Measurements from ENCODE around the gene OR11A1.
"Not testable (repeated sequence)": the region's sequence is repeated elsewhere in the genome, so short reads cannot be mapped to it uniquely, and the experiment has no call there.

OR11A1 gene

GRCh38 chr6:29479560-29479959, 22.7 kb upstream of the OR11A1 start:
- in situ Hi-C loops (cut with MboI; ENCODE audit: low sequenced_read_pairs) = no loop called here

- in situ Hi-C loops (cut with MboI; ENCODE audit: low sequenced_read_pairs) = no loop called here
Observed at GRCh38 chr6:29478740-29479139, 21.9 kb upstream of the OR11A1 start.

- in situ Hi-C loops (cut with MboI; ENCODE audit: low sequenced_read_pairs) = no loop called here
Observed at GRCh38 chr6:29477923-29478450, 21.1 kb upstream of the OR11A1 start.

DNA sequence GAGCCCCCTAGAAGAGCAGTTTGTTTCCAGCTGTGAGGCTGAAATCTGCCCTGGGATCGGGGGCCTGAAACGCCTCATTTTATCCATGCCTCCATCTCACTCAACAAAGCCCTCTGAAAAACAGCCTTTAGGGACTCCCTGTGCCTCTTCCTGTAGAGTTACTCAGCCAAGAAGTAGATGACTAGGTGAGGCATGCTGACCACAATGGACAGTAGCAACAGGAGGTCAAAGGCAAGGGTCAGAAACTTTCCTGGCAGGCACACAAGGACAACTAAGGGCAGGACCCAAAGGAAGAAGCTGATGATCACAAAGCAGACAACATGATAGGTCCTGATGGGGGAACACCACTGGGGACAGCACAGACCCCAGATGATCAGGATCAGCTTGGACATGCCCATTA, 18.1 kb upstream of the OR11A1 start:
- in situ Hi-C loops (cut with MboI; ENCODE audit: low sequenced_read_pairs) = no loop called here

DNA sequence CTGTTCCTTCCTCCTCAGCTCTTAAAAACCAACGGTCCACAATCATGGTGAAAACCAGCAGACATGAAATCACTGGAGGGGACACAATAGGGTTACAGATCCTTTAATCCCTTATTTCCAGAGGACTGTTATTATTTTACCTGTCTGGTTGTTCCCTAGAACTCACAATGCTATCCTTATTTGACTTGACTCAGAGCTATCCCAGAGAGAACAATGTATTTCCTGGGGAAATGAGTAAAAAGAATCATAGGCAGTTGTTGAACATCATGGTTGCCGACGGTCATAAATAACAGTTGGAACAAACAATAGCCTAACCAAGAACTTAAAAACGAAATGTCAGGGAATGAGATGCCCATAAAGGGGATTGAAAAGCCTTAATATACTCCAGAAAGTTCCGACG, 9.4 kb upstream of the OR11A1 start:
- in situ Hi-C loops (cut with MboI; ENCODE audit: low sequenced_read_pairs) = no loop called here

GRCh38 chr6:29465801-29466200, 8.9 kb upstream of the OR11A1 start:
- in situ Hi-C loops (cut with MboI; ENCODE audit: low sequenced_read_pairs) = no loop called here

GRCh38 chr6:29465279-29465678, 8.4 kb upstream of the OR11A1 start:
- in situ Hi-C loops (cut with MboI; ENCODE audit: low sequenced_read_pairs) = no loop called here

DNA sequence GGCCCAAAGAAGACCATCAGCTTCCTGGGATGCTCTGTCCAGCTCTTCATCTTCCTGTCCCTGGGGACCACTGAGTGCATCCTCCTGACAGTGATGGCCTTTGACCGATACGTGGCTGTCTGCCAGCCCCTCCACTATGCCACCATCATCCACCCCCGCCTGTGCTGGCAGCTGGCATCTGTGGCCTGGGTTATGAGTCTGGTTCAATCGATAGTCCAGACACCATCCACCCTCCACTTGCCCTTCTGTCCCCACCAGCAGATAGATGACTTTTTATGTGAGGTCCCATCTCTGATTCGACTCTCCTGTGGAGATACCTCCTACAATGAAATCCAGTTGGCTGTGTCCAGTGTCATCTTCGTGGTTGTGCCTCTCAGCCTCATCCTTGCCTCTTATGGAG, 5.2 kb upstream of the OR11A1 start:
- in situ Hi-C loops (cut with MboI; ENCODE audit: low sequenced_read_pairs) = no loop called here

- in situ Hi-C loops (cut with MboI; ENCODE audit: low sequenced_read_pairs) = no loop called here
Observed at GRCh38 chr6:29461021-29461814, 4.3 kb upstream of the OR11A1 start.

- in situ Hi-C loops (cut with MboI; ENCODE audit: low sequenced_read_pairs) = no loop called here
Observed at GRCh38 chr6:29451471-29452193, 5.2 kb downstream of the OR11A1 start.

DNA sequence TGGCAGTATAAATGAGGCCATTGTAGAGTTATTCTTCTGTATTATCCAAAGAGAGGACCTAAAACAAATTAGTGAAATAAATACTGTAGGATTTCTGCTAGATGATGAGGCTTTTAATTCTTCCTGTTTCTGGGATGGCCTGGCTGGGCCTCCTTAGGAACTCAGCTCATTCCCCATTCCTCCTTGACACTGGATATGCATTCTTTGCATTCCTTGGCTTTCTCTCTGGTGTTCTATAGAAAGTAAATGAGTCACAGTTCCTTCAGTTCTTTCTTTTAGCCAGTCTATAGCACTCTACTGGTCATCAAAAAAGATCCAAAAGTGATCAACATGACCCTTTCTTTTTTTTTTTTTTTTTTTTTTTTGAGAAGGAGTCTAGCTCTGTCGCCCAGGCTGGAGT, 9.2 kb downstream of the OR11A1 start:
- in situ Hi-C loops (cut with MboI; ENCODE audit: low sequenced_read_pairs) = no loop called here

- in situ Hi-C loops (cut with MboI; ENCODE audit: low sequenced_read_pairs) = not testable (repeated sequence)
Observed at GRCh38 chr6:29444031-29444430, 12.8 kb downstream of the OR11A1 start.

- in situ Hi-C loops (cut with MboI; ENCODE audit: low sequenced_read_pairs) = no loop called here
Observed at GRCh38 chr6:29442719-29443118, 14.2 kb downstream of the OR11A1 start.

DNA sequence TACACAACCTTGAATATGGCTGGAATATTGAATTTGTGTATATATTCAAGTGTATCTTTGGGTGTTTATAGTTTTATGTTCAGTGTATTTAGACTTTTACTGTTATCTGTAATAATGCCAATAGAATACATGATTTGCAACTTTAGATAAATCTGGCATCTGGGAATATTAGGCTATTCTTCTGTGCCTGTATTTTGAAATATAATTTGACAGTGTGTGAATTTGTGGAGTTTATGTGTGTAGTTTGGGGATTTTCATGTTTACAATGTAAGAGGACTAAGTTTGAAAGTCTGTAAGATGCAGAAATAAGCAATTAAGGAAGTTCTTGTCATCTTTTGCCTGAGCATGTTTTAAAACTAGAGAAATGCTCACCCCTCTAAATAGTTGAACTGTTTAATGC, 17.9 kb downstream of the OR11A1 start, which contains the start of gene OR10C1:
Gene OR10C1, plus strand, starts transcription at position 301 of the 400 bp plus-strand sequence. CDS start 710 bp downstream, outside the sequence.
- in situ Hi-C loops (cut with MboI; ENCODE audit: low sequenced_read_pairs) = no loop called here

DNA sequence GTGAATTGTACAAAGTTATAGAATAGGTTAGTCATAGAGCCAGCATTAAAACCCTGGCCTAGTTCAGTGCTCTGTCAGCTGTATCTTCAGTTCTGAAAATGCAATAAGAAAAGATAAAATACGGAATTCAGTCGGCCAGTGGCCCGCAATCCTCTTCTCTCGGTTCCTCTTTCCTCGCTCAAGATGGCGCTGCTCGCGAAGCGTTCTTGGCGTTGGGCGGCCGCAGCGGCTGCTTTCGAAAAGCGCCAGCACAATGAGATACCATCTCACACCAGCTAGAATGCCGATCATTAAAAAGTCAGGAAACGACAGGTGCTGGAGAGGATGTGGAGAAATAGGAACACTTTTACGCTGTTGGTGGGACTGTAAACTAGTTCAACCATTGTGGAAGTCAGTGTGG, 20.1 kb downstream of the OR11A1 start:
- in situ Hi-C loops (cut with MboI; ENCODE audit: low sequenced_read_pairs) = not testable (repeated sequence)

DNA sequence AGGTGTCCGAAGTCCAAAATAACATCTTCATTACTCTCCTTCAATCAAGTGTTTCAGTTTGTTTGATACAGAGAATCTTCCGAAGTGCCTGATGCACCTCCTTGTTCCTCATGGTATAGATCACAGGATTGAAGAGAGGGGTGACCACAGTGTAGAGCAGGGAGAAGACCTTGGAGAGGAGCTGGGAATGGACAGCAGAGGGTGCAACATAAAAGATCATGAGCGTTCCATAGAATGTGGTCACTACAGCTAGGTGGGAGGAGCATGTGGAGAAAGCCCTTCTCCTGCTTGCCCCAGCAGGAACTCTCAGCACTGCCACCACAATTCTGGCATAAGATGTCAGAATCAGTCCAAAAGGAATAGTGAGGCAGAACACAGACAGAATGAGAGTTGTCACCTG, 30.2 kb downstream of the OR11A1 start:
- in situ Hi-C loops (cut with MboI; ENCODE audit: low sequenced_read_pairs) = no loop called here

- in situ Hi-C loops (cut with MboI; ENCODE audit: low sequenced_read_pairs) = no loop called here
Observed at GRCh38 chr6:29425075-29425474, 31.8 kb downstream of the OR11A1 start.

GRCh38 chr6:29424575-29424974, 32.3 kb downstream of the OR11A1 start:
- in situ Hi-C loops (cut with MboI; ENCODE audit: low sequenced_read_pairs) = no loop called here

GRCh38 chr6:29424168-29424567, 32.7 kb downstream of the OR11A1 start:
- in situ Hi-C loops (cut with MboI; ENCODE audit: low sequenced_read_pairs) = no loop called here

DNA sequence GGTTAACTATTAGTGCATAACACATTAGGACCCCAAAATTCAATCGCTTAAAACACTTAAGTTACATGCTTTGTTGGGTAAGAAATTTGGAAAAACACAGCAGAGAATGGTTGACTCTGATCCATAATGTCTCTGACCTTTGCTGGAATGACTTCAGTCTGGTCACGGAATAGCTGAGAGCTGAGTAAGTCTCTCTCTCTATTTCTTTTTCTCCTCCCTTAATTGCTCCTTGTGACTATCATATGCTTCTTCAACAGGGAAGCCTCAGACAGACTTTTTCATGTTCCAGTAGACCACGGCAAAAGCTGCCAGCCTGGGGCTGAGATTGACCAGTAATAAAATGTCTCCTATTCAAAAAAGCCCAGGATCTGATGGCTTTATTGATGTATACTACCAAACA, 37.4 kb downstream of the OR11A1 start:
- in situ Hi-C loops (cut with MboI; ENCODE audit: low sequenced_read_pairs) = no loop called here

DNA sequence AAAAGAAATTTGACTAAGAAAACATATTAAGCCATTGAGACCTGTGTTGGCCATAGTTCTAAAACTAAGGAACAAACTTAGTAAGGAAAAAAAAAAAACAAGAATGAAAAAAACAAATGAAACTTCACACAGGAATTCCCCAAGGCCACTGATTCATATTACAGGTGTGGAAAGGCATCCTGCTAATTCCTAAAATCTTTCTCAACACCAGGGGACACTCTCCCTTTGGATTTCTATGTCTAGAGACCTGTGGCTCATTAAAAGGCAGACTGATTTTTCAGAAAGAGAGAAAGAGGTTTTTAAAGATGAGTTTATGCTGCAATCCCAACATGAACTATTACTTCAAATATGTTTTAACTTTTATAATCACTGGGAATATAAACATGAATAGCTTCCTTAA, 42.3 kb downstream of the OR11A1 start, which contains the start of gene OR12D1:
Gene OR12D1, plus strand, starts transcription at position 341 of the 400 bp plus-strand sequence.
- in situ Hi-C loops (cut with MboI; ENCODE audit: low sequenced_read_pairs) = no loop called here

DNA sequence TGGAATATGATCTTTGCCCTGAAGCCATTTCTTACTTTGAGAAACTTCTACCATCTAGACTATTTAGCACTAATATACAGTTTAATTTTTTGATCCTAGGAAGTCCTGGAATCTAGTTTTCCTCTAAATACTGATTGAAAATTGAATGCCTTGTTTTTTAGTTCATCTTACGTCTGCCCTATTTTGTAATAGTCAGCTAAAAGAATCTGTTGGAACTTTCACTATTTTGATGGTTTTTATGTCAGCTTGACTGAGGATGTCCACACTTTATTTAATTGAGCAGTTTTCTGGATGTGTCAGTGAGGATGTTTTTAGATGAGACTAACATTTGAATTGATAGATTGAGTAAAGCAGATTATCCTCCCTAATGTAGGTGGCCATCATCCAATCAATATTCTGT, 53.1 kb downstream of the OR11A1 start:
- in situ Hi-C loops (cut with MboI; ENCODE audit: low sequenced_read_pairs) = no loop called here
